Osteocyte (in vitro differentiated cells): ENCODE results near the gene UTP4. TPM values are rescaled to one million over a fixed set of nuclear protein-coding genes. Genes with fewer than 3 reads are reported as not detected.

Source experiments
- DNase-seq: peaks from one replicate; pipeline ENCODE4 v3.0.0; 2021; ENCODE audit warnings: mixed read lengths; ENCODE audit not compliant: unreplicated experiment; ENCODE audit errors: extremely low spot score
- H3K27ac Mint-ChIP-seq: one replicate; pipeline ENCODE4 v1.8.0; 2021; ENCODE audit warnings: mild to moderate bottlenecking, mixed read lengths; ENCODE audit not compliant: unreplicated experiment
- H3K27me3 Mint-ChIP-seq: one replicate; pipeline ENCODE4 v1.8.0; 2021; ENCODE audit warnings: mixed read lengths; ENCODE audit not compliant: unreplicated experiment
- H3K36me3 Mint-ChIP-seq: one replicate; pipeline ENCODE4 v1.8.0; 2021; ENCODE audit warnings: mixed read lengths; ENCODE audit not compliant: unreplicated experiment
- H3K4me1 Mint-ChIP-seq: one replicate; pipeline ENCODE4 v1.8.0; 2021; ENCODE audit warnings: mixed read lengths; ENCODE audit not compliant: unreplicated experiment
- H3K4me3 Mint-ChIP-seq: one replicate; pipeline ENCODE4 v1.8.0; 2021; ENCODE audit warnings: mild to moderate bottlenecking, moderate library complexity, mixed read lengths; ENCODE audit not compliant: unreplicated experiment
- H3K9me3 Mint-ChIP-seq: one replicate; pipeline ENCODE4 v1.8.0; 2021; ENCODE audit warnings: mixed read lengths; ENCODE audit not compliant: unreplicated experiment
- CTCF ChIP-seq: fragments of 200-600 bp; sonication (generic); IDR thresholded peaks from 2 replicates; pipeline ENCODE4 v1.5.0; 2021; ENCODE audit warnings: antibody characterized with exemption, mild to moderate bottlenecking, moderate library complexity
- total RNA-seq: library from RNA; stranded (reverse); gene quantifications from 2 replicates; pipeline ENCODE4 v1.2.1, GENCODE V29; 2021

The UTP4 gene
- total RNA-seq, 1 donor from 2014 or later, result 41.8 TPM

GRCh38 chr16:69217433-69217832 is 85.0 kb downstream of the UTP4 start:
- Mint-ChIP-seq H3K36me3 (no peaks in the 10 kb centered on the region), H3K27ac (peak overlapping the region; percentile 36)

More at GRCh38 chr16:69217433-69217832, 85.0 kb downstream of the UTP4 start:
- DNase-seq, result no peak
- TF ChIP-seq CTCF, result no peak
- Mint-ChIP-seq H3K4me3 (no peak overlapping the region), H3K27me3 (no peaks in the 10 kb centered on the region), H3K4me1 (peaks cover 42% of the 10 kb centered on the region), H3K9me3 (no peaks in the 10 kb centered on the region)

Other genes starting within 250 kb of the UTP4 start
- gene HAS3, start 27.0 kb upstream of the UTP4 start, total RNA-seq, result 0.89 and 1.6 TPM in 2 replicates
- gene CHTF8, start 61 bp upstream of the UTP4 start, total RNA-seq, result 88.0 and 91.7 TPM in 2 replicates
- gene SNTB2, start 54.5 kb downstream of the UTP4 start, total RNA-seq, result 39.6 and 45.6 TPM in 2 replicates
- 33.6 and 34.7 TPM in 2 replicates for gene VPS4A, start 178.7 kb downstream of the UTP4 start, total RNA-seq
- 11.8 and 12.6 TPM in 2 replicates for gene PDF, start 197.9 kb downstream of the UTP4 start, total RNA-seq
- 50.8 and 52.3 TPM in 2 replicates for gene COG8, start 206.9 kb downstream of the UTP4 start, total RNA-seq
- 21.1 and 22.7 TPM in 2 replicates for gene NIP7, start 207.1 kb downstream of the UTP4 start, total RNA-seq
- 0.40 and 0.94 TPM in 2 replicates for gene TMED6, start 219.1 kb downstream of the UTP4 start, total RNA-seq